GM21390 (cell line): ENCODE results near the gene NHS.

Experiments used
- ATAC-seq: cut with Tn5 transposase; IDR thresholded peaks from one replicate; pipeline ENCODE4 v1.9.1; 2021; ENCODE audit not compliant: unreplicated experiment

Gene NHS

DNA sequence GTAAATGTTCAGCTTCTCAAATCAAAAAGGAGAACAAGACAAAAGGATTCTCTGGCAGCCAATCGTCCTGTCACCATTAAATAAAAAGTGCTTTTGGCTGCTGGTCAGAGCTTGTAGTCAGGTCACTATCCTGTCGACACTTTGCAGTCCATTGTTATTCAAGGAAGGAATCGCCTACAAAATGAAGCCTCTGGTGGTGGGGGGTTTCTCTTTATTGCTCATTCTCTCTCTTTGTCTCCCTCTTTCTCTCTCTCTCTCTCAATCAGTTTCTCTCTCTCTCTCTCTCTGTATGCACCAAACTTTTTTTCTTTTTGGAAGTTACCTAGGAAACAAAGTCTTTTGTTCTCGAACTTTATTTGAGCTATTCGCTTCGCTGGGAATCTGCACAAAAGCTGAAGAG lies 344.7 kb downstream of the NHS start:
- no peak for ATAC-seq

DNA sequence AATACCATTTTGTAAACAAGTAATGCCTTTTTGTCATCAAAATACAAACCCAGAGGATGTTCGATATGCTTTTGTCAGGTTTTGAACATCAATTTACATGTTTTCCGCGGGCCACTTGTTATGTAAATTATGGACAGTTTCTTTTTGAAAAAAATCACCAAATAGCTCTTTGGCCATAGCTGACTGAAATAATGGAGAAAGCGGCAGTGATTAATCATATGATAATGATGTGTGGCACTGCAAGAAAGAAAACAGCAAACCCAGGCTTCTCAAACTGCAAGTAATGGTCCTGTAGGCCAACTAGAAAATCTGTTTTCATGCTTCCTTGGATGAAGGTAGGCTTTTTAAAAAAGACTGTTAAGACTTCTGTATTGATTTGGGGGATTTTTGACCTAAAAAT lies 346.7 kb downstream of the NHS start:
- ATAC-seq, result no peak

DNA sequence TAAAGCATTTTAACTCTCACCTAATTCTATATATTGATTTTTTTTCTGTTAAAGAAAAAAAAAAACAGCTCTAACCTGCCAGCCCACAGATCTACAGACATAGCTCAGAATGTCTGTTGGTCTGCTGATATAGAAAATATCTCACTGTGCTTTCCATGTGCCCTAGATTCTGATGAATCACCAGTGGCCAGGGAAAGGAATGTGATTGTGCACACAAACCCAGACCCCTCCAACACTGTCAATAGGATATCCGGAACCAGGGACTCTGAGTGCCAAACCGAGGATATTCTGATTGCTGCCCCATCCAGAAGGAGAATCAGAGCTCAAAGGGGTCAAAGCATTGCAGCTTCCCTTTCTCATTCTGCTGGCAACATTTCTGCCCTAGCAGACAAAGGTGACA lies 350.2 kb downstream of the NHS start:
- no peak for ATAC-seq

DNA sequence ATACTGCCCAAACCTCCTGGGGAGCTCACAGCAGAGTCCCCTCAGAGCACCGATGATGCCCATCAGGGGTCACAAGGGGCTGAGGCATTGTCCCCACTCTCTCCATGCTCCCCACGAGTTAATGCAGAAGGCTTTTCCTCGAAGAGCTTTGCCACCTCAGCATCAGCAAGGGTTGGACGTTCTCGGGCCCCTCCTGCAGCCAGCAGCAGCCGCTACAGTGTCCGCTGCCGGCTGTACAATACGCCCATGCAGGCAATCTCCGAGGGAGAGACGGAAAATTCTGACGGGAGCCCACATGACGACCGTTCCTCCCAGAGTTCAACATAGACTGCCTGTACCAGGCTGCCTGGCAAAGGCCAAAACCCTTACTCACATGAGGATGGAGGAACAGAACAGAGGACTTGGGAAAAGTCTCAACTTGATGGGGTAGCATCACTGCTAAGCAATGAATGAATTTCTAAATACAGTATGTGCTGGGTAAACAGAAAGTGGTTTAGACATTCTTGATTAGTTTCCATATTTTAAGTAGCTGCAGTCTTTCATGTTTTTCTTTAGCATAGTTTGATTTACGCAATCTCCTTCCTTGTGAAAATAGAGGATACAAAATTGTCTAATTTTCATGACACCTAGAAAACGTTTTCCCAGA lies 357.3 kb downstream of the NHS start:
- no peak for ATAC-seq

DNA sequence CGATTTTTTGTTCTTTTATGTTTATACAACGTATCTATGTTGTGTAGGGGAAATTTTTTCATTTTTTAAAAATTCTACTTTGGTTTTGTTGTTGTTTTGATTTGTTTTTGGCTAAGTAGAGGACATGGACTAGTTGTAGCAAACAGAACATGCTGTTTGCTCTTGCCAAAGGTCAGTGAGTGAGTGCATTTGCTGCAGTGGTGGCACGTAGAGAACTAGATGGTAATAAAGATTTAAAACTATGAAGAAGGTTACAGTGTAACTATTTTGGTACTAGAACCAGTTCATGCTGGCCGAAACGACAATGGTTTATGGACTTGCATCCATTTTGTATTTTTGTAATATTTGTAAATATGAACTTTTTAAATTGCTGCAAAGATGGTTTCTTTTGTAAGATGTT lies 360.4 kb downstream of the NHS start:
- no peak for ATAC-seq

DNA sequence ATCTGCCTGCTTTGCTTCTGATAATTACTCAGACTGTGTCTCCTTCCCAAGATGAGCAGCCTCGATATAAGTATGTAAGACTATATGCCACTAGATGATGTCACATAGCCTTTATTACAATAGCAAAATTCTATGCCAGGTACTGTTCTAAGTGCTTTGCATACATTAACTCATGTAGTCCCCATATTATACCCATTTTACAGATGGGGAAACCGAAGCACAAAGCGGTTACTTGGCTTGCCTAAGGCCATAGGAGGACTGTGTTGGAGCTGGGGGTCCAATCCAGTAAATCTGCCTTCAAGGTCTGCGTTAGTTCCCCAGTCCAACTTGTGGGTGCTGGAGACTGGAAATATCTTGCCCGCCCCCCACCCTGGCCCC lies 361.5 kb downstream of the NHS start:
- ATAC-seq, result no peak

DNA sequence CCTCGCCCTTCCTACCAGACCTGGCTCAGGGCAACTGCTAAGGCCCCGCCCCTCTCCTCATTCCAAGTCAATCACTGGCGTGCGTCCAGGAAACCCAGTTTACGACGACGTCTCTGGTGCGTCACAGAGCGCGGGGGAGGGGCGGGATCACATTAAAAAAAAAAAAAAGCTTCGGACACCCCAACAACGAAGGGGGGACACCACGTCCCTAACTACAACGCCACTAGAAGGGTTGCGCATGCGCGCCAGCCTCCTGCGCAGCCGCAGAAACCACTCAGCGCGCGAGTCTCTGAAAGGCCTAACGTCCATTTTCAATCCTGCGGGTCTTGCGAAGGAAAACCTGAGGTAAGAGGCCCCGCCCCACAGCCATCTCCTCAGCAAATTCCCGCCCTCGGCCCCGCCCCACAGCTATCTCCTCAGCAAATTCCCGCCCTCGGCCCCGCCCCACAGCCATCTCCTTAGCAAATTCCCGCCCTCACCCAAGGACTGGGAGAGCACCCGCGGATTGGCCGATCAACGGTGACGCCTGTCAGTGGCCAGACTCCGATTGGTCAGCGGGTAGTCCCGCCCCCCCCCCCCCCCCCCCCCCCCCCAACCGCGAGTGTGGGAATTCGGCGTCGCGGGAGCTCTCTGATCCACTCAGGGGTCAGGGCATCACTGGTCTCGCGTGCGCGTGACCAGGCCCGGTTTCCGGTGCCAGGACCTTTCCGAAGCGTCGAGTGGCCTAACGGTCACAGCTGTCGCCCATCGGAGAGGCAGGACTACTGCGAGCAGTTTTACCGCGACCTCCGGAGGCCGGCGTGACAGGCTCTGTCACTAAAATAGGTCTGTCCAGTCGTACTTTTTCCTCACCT lies 362.1 kb downstream of the NHS start, which contains the start of gene SCML1:
Gene SCML1 (plus strand): TSS at position 638 of the 854 bp plus-strand sequence. CDS start 6,694 bp downstream, outside the sequence.
- ATAC-seq, result peak; percentile 74

DNA sequence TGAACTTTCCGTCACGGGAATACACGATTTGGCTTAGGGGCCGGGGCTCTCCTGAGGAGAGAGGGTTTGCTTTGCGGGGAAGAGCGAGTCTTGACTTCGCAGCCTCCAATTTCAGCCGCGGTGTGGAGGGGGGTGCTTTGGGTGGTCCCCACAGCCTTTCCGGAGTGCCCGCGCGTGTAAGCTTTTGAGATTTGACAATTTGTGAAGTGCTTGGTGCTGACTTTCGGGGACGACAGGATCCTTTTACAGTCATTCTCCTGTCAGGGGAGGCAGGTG lies 362.6 kb downstream of the NHS start:
- no peak for ATAC-seq

DNA sequence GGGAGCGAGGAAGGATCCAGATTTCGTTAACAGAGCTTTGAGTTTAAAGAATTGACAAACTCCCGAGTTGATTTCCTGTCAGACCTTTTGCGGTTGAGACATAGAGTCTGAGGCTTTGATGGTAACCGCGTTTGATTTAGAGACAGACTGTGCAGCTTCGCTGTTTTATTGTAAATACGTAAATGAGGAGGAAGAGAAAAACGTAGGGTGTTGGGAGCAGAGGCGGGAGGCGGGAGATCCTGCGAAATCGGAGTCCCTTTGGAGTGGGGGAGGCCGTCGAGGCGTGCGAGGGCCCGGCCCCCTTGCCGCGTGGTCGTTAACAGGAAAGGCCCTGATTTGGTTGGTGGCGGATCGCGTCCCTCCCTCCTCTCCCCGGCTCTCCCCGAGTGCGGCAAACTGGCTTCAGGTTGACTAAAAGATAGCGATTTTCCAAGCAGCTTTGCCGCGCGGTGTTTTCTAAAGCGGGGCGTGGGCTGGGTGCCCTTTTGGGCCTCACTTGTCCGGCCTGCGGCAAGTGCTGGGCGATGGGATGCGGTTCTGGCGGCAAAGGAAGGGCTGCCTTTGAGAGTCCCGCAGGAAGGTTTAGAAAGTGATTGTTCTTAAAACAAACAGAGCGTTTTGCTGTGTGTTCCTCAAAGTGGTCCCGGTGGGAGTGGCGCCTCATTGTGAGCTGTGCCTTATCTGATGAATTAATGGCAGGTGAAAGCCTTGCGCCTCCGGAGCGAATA lies 363.1 kb downstream of the NHS start:
- ATAC-seq, result no peak

DNA sequence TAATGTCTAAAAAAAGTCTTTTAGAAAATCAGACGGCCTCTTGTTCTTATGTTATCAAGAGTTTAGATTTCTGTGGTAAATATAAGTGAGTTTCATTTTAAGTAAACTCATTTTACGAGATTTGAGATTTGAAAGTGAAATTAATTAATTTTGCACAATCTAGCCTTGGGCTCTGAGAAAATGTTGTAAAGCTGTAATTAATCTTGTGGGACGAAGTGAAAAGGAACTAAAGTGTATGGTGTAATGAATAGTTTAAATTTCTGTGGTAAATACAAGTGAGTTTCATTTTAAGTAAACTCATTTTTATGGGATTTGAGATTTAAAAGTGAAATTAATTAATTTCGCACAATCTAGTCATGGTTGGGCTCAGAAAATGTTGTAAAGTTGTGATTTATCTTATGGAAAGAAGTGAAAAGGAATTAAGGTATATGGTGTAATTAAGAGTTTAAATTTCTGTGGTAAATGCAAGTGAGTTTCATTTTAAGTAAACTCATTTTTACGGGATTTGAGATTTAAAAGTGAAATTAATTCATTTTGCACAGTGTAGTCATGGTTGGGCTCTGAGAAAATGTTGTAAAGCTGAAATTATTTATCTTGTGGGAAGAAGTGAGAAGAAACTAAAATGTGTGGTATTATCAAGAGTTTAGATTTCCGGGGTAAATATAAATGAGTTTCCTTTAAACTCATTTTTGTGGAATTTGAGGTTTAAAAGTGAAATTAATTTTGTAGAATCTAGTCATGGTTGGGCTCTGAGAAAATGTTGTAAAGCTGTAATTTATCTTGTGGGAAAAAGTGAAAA lies 363.9 kb downstream of the NHS start:
- no peak for ATAC-seq

DNA sequence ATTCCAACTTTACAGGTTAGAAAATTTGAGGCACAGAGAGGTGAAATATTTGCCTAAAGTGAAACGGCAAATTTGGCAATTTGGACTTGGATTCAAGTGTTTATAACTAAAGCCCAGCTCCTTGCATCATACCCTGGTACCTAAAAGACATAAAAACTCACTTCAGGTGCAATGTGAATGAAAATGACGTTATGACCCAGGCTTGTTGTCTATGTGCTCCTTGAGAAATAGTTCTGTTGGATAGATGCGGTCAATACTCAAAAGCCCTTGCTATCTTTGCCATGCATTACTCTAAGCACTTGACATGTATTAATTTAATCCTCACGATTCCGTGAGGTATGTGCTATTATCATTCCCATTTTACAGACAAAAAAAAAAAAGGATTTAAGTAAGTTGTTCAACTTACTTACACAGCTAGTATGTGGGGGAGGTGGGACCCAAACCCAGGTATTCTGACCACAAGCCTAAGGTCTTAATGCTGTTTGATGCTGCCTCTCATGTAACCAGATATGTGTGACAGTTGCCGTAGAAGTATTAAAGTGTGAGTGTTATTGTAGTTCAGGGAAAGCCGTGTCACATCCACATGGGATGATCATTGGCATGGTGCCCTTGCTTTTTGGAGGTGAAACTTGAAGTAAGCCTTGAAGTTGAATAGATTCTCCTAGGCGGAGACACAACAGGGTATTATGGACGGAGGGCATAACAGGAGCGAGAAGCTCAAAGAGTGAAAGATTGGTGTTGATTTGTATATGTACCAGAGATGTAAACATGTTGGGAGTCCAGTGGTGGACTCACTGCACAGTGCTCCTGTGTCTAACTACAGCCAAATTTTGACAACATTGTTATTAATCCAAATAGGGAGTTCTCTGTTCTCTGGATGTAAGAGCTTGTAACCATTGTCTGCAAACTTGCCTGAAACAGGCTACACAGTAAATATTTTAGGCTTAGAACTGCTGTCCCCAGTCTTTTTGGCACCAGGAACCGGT lies 365.4 kb downstream of the NHS start:
- no peak for ATAC-seq

DNA sequence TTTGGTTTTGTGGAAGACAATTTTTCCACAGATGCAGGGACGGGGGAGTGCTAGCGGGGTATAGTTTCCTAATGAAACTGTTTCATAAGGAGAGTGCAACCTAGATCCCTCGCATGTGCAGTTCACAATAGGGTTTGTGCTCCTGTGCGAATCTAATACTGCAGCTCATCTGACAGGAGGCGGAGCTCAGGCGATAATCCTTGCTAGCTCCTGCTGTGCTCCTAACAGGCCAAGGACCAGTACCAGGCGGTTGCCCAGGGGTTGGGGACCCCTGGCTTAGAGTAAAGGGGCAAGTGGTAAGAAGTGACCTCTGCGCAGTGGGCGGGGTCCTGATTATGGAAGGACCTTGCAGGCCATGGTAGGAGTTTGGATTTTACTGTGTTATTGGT lies 366.1 kb downstream of the NHS start:
- no peak for ATAC-seq

DNA sequence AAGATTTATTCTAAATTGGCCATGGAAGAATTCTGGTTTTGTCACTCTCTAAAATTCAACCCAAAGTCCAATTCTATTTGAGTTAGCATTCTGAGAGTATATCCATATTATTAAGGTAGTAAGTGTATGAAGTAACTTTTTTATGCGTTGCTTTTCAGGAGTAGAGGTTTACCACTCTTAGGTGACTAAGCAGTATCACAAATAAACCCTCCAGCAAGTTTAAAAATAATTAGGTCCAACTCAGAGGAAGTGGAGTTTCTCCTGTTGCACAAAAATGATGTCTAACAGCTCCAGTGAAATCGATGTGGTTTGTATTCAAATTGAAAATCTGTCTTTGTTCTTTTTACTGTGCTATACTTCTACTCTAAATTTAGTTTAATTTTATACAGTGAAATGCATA lies 368.9 kb downstream of the NHS start:
- no peak for ATAC-seq

DNA sequence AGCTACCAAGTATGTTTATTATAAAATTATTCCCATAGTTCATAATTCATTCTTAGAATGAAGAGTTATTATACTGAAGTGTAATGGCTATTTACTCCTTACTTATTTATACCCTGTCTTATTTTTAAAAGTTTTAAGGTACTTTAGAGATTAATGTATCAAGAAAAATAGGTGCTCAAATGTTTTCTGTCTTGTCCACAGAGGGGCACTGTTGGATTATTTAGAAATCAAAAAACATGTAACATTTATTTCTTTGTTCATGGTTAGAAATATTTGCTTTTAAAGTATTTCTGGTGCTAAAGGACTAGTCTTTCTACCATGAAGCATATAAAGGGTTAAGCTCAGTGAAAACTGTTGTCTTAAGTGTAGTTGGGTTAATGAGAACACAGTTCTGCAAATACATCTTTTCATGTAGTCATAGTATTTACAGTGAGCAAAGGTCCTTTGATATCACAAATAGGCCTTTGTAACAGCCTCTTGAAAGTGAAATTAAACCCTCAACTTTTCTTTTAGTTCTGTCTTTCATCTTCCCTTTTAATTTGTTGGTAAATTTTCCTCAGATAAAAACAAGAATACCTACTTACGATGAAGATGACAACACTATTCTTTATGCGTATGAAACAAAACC lies 370.0 kb downstream of the NHS start:
- no peak for ATAC-seq

DNA sequence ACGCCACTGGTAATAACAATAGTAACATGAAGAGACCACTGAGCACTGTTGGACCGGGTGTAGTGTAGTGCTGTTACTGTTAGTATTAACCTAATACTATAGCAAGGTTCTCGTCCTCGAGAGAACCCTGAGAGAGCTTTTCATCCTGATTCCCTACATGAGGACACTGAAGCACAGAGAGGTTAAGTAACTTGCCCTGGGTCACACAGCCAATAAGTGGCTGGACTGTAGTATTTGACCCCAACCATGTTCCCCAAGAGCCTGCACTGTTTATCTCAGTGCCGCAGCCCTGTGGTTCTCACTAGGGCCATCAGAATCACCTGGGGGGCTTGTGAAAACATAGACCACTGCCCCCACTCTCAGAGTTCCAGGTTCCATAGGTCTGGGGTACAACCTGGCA lies 372.7 kb downstream of the NHS start:
- no peak for ATAC-seq

DNA sequence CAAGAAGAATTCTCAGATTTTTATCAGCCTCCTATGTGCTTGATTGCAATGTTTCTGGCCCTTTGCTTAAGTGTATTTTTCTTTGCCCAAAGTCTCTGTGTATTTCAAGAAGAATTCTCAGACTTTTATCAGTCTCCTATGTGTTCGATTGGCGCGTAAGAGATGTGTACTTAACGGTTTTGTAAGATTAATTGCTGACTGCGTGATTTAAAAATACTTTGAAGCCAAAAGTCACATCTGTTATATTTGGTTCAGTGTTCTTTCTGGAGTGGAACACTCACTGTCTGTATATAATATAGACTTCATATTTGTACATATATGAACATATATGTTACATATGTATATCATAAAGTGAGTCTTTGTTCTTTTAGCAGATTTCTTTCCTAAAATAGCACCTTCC lies 373.7 kb downstream of the NHS start:
- ATAC-seq, result no peak

DNA sequence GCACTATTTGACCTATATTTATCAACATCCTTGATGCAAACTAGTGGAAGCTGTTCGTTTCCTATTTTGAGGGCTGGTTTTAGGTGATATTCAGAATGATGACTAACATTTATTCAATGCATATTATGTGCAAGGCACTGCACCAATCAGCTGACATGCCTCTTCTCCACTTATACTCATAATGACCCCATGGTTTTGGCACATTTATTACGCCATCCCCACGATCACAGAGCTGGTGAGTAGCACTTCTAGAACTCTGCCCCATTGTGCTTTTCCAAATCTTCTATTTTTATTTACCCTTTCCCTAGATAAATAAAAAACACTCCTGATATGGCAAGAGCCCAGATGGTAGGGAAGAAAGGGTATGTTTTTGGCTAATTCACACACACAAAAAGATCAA lies 375.4 kb downstream of the NHS start:
- ATAC-seq, result no peak

DNA sequence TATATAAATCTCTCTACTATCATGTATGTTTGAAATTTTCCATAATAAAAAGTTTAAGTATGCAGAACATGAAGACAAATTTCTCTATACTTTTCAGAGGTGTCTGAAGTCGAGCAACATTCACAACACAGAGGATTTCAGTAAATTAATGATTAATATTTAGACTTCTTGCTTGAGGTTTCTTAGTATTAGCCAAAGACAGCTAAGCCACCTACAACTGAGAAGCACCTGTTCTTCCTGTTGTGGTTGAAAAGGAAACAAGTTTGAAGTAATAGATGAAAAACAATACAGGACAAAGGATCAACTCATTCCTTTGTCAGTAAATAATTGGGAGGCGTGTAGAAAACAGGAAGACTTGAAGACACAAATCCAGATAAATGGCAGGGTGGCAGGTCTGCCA lies 383.4 kb downstream of the NHS start:
- ATAC-seq, result peak; percentile 84

DNA sequence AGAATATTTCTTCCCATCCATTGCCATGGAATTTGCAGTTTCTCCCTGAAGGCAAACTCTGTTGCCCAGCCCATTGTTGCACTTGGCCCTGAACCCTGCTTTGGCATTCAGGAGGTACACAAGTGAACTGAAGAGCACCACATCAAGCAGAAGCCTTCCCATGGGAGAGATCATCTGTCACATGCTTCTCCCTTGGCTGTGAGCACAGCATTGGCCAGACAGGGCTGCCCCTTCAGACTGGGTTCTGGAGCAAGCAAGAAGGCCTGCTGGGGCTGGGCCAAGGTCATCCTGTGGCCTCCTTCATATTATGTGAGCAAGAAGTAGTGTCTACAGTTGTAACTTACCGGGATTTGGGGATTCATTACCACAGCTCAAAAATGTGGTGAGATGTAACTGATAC lies 385.0 kb downstream of the NHS start:
- ATAC-seq, result no peak

DNA sequence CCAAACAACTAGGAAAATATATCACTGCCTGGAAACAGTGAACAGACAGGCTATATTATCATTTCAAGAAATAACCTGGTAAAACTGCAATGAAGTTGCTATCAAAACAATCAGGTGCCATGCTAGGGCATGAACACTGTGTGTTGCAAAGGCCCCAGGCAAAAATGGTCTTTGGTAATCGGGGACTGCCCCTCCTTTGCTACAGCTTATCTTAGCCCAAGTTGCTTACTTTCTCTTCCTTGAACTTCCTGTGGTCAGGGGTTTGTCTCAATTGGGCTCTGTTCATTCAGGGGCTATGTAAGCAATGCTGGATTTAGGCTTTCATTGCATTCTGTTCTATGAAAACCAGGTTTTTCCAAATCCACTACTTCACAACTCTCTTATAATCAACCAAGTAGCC lies 392.7 kb downstream of the NHS start:
- ATAC-seq, result no peak
